ENCODE data around the gene CCDC57. TPM values are rescaled to one million over a fixed set of nuclear protein-coding genes. Genes with fewer than 3 reads are reported as not detected.

Gene CCDC57
- total RNA-seq, 2 experiments from 2014 or later, result 70.2 to 73.9 TPM

DNA sequence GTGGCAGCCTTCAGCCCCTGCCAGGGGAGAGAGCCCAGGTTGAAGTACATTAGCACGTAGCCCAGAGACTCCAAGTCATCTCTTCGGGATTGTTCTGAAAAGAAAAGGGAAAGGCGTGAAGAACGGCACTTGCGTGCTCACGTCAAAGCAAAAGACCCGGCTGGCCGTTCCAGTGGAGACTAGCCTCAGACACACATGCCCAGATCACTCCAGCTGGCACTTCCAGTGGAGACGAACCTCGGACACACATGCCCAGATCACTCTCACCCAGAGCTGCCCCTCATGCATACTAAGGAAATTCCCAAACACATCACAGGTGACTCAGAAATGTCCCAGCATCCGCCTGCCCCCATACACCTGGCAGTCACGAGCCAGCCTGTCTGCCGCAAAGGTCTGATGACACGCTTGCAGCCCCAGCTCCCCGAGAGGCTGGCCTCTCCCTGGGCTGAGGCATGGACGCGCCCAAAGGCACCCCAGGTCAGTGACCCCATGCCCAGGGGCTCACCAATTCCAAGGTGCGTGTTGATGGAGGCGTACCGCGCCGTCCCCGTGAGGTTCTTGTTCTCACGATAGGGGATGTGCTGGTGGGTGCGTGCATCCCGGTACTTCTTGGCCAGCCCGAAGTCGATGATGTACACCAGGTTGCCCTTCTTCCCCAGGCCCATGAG, 40.0 kb upstream of the CCDC57 start:
- Mint-ChIP-seq H3K36me3 (peaks cover 69% of the 10 kb centered on the region), H3K9me3 (ENCODE audit: low read depth) (no peaks in the 10 kb centered on the region), H3K4me3 (no peak overlapping the region), H3K27ac (no peak overlapping the region), H3K27me3 (no peaks in the 10 kb centered on the region), H3K4me1 (peaks cover 10% of the 10 kb centered on the region)
- DNase-seq (no peak), ATAC-seq (no peak)
- CTCF ChIA-PET, result interaction anchor here (1.1 kb wide), 1 partner anchor 68 kb away, joined by 4 read pairs; no protein-coding TSS in a partner anchor

- no peak for ATAC-seq
- CTCF ChIA-PET, result interaction anchor here (1.1 kb wide), 1 partner anchor 12 kb away, joined by 3 read pairs; no protein-coding TSS in a partner anchor
- H3K27ac Mint-ChIP-seq, result peak overlapping the region; percentile 14
Observed at GRCh38 chr17:82250868-82251500, 38.3 kb upstream of the CCDC57 start.

GRCh38 chr17:82249896-82250581, 37.4 kb upstream of the CCDC57 start:
- Mint-ChIP-seq H3K27ac (no peak overlapping the region), H3K4me1 (peaks cover 8% of the 10 kb centered on the region), H3K36me3 (peaks cover 56% of the 10 kb centered on the region), H3K9me3 (ENCODE audit: low read depth) (no peaks in the 10 kb centered on the region), H3K4me3 (no peak overlapping the region), H3K27me3 (no peaks in the 10 kb centered on the region)
- ATAC-seq, result no peak
- CTCF ChIA-PET, result interaction anchor here (1.1 kb wide), 1 partner anchor 11 kb away, joined by 3 read pairs; no protein-coding TSS in a partner anchor
- no peak for DNase-seq

More at GRCh38 chr17:82250868-82251500, 38.3 kb upstream of the CCDC57 start:
- H3K4me1 Mint-ChIP-seq, result peaks cover 8% of the 10 kb centered on the region
- no peaks in the 10 kb centered on the region for H3K9me3 Mint-ChIP-seq (ENCODE audit: low read depth)
- no peaks in the 10 kb centered on the region for H3K27me3 Mint-ChIP-seq
- peaks cover 61% of the 10 kb centered on the region for H3K36me3 Mint-ChIP-seq
- no peak for DNase-seq
- H3K4me3 Mint-ChIP-seq, result no peak overlapping the region

- DNase-seq (no peak), ATAC-seq (no peak)
- no peak overlapping the region for H3K4me3 Mint-ChIP-seq
- CTCF ChIA-PET, result no interaction called here
- peaks cover 64% of the 10 kb centered on the region for H3K36me3 Mint-ChIP-seq
- H3K27ac Mint-ChIP-seq, result no peak overlapping the region
- peaks cover 8% of the 10 kb centered on the region for H3K4me1 Mint-ChIP-seq
- no peaks in the 10 kb centered on the region for H3K27me3 Mint-ChIP-seq
- no peaks in the 10 kb centered on the region for H3K9me3 Mint-ChIP-seq (ENCODE audit: low read depth)
Observed at GRCh38 chr17:82248815-82249674, 36.4 kb upstream of the CCDC57 start.

- no peak for DNase-seq
- Mint-ChIP-seq H3K27ac (no peak overlapping the region), H3K36me3 (peaks cover 65% of the 10 kb centered on the region), H3K4me3 (no peak overlapping the region), H3K4me1 (peaks cover 8% of the 10 kb centered on the region), H3K27me3 (no peaks in the 10 kb centered on the region), H3K9me3 (ENCODE audit: low read depth) (no peaks in the 10 kb centered on the region)
- CTCF ChIA-PET, result interaction anchor here (3.0 kb wide), 1 partner anchor 12 kb away, joined by 10 read pairs; no protein-coding TSS in a partner anchor
- ATAC-seq, result no peak
Observed at GRCh38 chr17:82247856-82248671, 35.4 kb upstream of the CCDC57 start.

GRCh38 chr17:82247182-82247823, 34.7 kb upstream of the CCDC57 start:
- Mint-ChIP-seq H3K36me3 (peaks cover 61% of the 10 kb centered on the region), H3K27ac (peak overlapping the region; percentile 22), H3K27me3 (no peaks in the 10 kb centered on the region), H3K4me1 (peaks cover 9% of the 10 kb centered on the region), H3K9me3 (ENCODE audit: low read depth) (no peaks in the 10 kb centered on the region), H3K4me3 (no peak overlapping the region)
- no peak for ATAC-seq
- CTCF ChIA-PET, result interaction anchor here (3.0 kb wide), 1 partner anchor 11 kb away, joined by 10 read pairs; no protein-coding TSS in a partner anchor
- DNase-seq, result no peak

- DNase-seq (no peak), ATAC-seq (no peak)
- Mint-ChIP-seq H3K27ac (no peak overlapping the region), H3K4me3 (no peak overlapping the region), H3K9me3 (ENCODE audit: low read depth) (no peaks in the 10 kb centered on the region), H3K27me3 (no peaks in the 10 kb centered on the region), H3K36me3 (peaks cover 54% of the 10 kb centered on the region), H3K4me1 (peaks cover 11% of the 10 kb centered on the region)
- CTCF ChIA-PET, result interaction anchor here (1.1 to 3.0 kb wide), 2 partner anchors 11 to 57 kb away, joined by 3 to 10 read pairs; no protein-coding TSS in a partner anchor
Observed at GRCh38 chr17:82246365-82247181, 33.9 kb upstream of the CCDC57 start.

- no peaks in the 10 kb centered on the region for H3K27me3 Mint-ChIP-seq
- DNase-seq (no peak), ATAC-seq (no peak)
- no peak overlapping the region for H3K4me3 Mint-ChIP-seq
- CTCF ChIA-PET, result interaction anchor here (1.1 to 3.0 kb wide), 2 partner anchors 10 to 57 kb away, joined by 3 to 10 read pairs; no protein-coding TSS in a partner anchor
- no peaks in the 10 kb centered on the region for H3K9me3 Mint-ChIP-seq (ENCODE audit: low read depth)
- H3K27ac Mint-ChIP-seq, result no peak overlapping the region
- H3K36me3 Mint-ChIP-seq, result peaks cover 48% of the 10 kb centered on the region
- H3K4me1 Mint-ChIP-seq, result peaks cover 15% of the 10 kb centered on the region
Observed at GRCh38 chr17:82246040-82246364, 33.4 kb upstream of the CCDC57 start.

GRCh38 chr17:82245134-82246039, 32.7 kb upstream of the CCDC57 start:
- Mint-ChIP-seq H3K4me1 (peaks cover 21% of the 10 kb centered on the region), H3K36me3 (peaks cover 44% of the 10 kb centered on the region), H3K27ac (no peak overlapping the region), H3K27me3 (no peaks in the 10 kb centered on the region), H3K9me3 (ENCODE audit: low read depth) (no peaks in the 10 kb centered on the region), H3K4me3 (no peak overlapping the region)
- CTCF ChIA-PET, result interaction anchor here (1.0 to 3.0 kb wide), 5 partner anchors 10 to 72 kb away, joined by 3 to 10 read pairs (median 3); partner anchors contain the start of gene CD7
- no peak for ATAC-seq
- DNase-seq, result no peak

GRCh38 chr17:82244413-82245133, 31.9 kb upstream of the CCDC57 start:
- peaks cover 30% of the 10 kb centered on the region for H3K4me1 Mint-ChIP-seq
- H3K36me3 Mint-ChIP-seq, result peaks cover 42% of the 10 kb centered on the region

More at GRCh38 chr17:82244413-82245133, 31.9 kb upstream of the CCDC57 start:
- H3K4me3 Mint-ChIP-seq, result no peak overlapping the region
- no peaks in the 10 kb centered on the region for H3K27me3 Mint-ChIP-seq
- CTCF ChIA-PET, result interaction anchor here (1.0 to 1.3 kb wide), 4 partner anchors 17 to 73 kb away, joined by 3 to 5 read pairs (median 3); partner anchors contain the start of gene CD7
- DNase-seq (peak; percentile 59), ATAC-seq (no peak)
- peak overlapping the region; percentile 66 for H3K27ac Mint-ChIP-seq
- H3K9me3 Mint-ChIP-seq (ENCODE audit: low read depth), result no peaks in the 10 kb centered on the region

Measured in activated CD8-positive, alpha-beta memory T cell treated with anti-CD3 and anti-CD28 coated beads, Interleukin-2, amount 10 ng/mL, durations not matched to agents 7 days and 5 days (primary cell).